ENCODE data around the gene CEP128. TPM values are rescaled to one million over a fixed set of nuclear protein-coding genes. Genes with fewer than 3 reads are reported as not detected.

Gene CEP128
- total RNA-seq, 2 experiments from 2014 or later: 71.9 to 137 TPM

DNA sequence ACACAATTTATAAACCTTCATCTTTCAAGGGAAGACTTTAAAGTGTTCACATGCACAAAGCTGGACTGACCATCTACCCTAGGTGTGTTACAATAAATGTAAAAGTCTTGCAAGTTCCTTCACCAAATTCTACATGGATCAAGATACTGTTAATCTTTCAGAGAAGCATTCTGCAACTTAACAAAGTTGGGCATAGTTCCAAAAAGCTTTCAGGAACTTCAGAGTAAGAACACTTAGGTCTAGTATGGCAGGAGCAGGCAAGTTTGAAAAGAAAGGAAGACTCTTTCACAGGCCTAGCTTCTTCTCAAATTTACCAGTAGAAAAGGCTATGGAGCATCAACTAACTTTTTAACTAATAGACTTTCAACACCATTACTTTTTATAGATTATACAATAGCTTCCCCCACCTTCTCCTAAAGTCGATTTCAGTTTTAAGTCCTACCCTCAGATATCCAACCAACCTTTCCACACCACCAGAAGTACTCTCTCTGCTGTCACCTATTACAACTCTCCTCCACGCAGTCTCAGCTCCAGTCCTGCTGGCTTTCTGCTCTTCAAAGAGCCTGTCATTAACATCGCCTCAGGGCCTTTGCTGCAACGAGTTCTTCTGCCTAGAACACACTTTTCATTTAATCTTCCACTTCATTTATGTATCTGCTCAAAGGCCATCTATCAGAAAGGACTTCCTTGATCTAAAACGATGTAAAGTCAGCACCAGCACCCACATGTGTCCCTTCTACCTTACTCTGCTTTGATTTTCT, 333.9 kb downstream of the CEP128 start:
- H4K20me1 ChIP-seq (ENCODE audit: insufficient read depth, low read length): no peaks in the 10 kb centered on the region
- H3K4me2 ChIP-seq (ENCODE audit: low read length): no peak overlapping the region
- no peak for TF ChIP-seq EZH2phosphoT487 (IDR thresholded peaks at IDR 0.05; ENCODE audit: borderline replicate concordance, low read depth, low read length)
- TF ChIP-seq, protein P1, sequence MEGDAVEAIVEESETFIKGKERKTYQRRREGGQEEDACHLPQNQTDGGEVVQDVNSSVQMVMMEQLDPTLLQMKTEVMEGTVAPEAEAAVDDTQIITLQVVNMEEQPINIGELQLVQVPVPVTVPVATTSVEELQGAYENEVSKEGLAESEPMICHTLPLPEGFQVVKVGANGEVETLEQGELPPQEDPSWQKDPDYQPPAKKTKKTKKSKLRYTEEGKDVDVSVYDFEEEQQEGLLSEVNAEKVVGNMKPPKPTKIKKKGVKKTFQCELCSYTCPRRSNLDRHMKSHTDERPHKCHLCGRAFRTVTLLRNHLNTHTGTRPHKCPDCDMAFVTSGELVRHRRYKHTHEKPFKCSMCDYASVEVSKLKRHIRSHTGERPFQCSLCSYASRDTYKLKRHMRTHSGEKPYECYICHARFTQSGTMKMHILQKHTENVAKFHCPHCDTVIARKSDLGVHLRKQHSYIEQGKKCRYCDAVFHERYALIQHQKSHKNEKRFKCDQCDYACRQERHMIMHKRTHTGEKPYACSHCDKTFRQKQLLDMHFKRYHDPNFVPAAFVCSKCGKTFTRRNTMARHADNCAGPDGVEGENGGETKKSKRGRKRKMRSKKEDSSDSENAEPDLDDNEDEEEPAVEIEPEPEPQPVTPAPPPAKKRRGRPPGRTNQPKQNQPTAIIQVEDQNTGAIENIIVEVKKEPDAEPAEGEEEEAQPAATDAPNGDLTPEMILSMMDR (conservative IDR thresholded peaks at IDR 0.05; ENCODE audit: low read length): no peak
- no peaks in the 10 kb centered on the region for H3K4me1 ChIP-seq (ENCODE audit: insufficient read depth, low read length, poor library complexity, severe bottlenecking)
- H3K4me3 ChIP-seq (ENCODE audit: low read depth, low read length, poor library complexity, severe bottlenecking): no peak overlapping the region
- BruUV-seq (replicated peaks): no TSS peak
- POLR2A ChIA-PET: interaction anchor here (1.1 kb wide), 1 partner anchor 10 kb away, joined by 4 read pairs; no protein-coding TSS in a partner anchor
- intact Hi-C loops (cut with micrococcal nuclease; ENCODE audit: unreplicated experiment): no loop called here
- H3K36me3 ChIP-seq (ENCODE audit: insufficient read depth, low read length): no peaks in the 10 kb centered on the region
- H3K9me3 ChIP-seq (ENCODE audit: low read length): no peaks in the 10 kb centered on the region
- H3K27ac ChIP-seq (ENCODE audit: low read depth, low read length, poor library complexity, severe bottlenecking): no peak overlapping the region
- H3K79me2 ChIP-seq (ENCODE audit: insufficient read depth, low read depth, low read length): no peaks in the 10 kb centered on the region
- CTCF ChIA-PET (ENCODE audit: unreplicated experiment): no interaction called here
- H3K9me2 ChIP-seq (ENCODE audit: insufficient read depth, low read length): no peaks in the 10 kb centered on the region
- DNase-seq (ENCODE audit: low spot score): no peak
- H2AFZ ChIP-seq (ENCODE audit: low read length): no peak overlapping the region

DNA sequence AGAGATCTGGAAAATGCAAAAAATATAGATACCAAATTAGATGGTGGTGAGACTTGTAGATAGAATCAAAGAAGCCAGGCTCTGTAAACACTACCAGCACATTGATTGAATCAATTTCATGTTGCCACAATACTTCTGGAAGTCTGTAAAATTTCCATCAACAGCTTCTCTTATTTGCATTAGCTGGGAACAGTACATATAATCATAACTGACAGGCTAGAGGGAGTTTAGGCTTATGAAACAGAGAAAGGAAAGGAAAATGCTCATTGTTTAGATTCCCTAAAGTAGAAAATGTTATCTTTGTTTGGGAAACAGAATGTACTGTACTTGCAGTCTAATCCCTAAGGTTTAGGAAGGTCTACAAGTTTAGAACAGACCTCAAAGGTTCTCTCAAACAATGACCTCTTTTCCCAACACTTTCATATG, 335.2 kb downstream of the CEP128 start:
- H3K4me1 ChIP-seq (ENCODE audit: insufficient read depth, low read length, poor library complexity, severe bottlenecking): no peaks in the 10 kb centered on the region
- no peaks in the 10 kb centered on the region for H4K20me1 ChIP-seq (ENCODE audit: insufficient read depth, low read length)
- ChIA-PET POLR2A (interaction anchor here (0.6 kb wide), 1 partner anchor 9 kb away, joined by 5 read pairs; no protein-coding TSS in a partner anchor), CTCF (ENCODE audit: unreplicated experiment) (no interaction called here)
- DNase-seq (ENCODE audit: low spot score): no peak
- no peaks in the 10 kb centered on the region for H3K9me2 ChIP-seq (ENCODE audit: insufficient read depth, low read length)
- no peak overlapping the region for H2AFZ ChIP-seq (ENCODE audit: low read length)
- no TSS peak for BruUV-seq (replicated peaks)
- H3K4me2 ChIP-seq (ENCODE audit: low read length): no peak overlapping the region
- H3K36me3 ChIP-seq (ENCODE audit: insufficient read depth, low read length): no peaks in the 10 kb centered on the region
- no peak overlapping the region for H3K27ac ChIP-seq (ENCODE audit: low read depth, low read length, poor library complexity, severe bottlenecking)
- H3K79me2 ChIP-seq (ENCODE audit: insufficient read depth, low read depth, low read length): no peaks in the 10 kb centered on the region
- TF ChIP-seq, protein P1 (conservative IDR thresholded peaks at IDR 0.05; ENCODE audit: low read length): no peak
- TF ChIP-seq EZH2phosphoT487 (IDR thresholded peaks at IDR 0.05; ENCODE audit: borderline replicate concordance, low read depth, low read length): no peak
- H3K4me3 ChIP-seq (ENCODE audit: low read depth, low read length, poor library complexity, severe bottlenecking): no peak overlapping the region
- H3K9me3 ChIP-seq (ENCODE audit: low read length): no peaks in the 10 kb centered on the region
- intact Hi-C loops (cut with micrococcal nuclease; ENCODE audit: unreplicated experiment): no loop called here

DNA sequence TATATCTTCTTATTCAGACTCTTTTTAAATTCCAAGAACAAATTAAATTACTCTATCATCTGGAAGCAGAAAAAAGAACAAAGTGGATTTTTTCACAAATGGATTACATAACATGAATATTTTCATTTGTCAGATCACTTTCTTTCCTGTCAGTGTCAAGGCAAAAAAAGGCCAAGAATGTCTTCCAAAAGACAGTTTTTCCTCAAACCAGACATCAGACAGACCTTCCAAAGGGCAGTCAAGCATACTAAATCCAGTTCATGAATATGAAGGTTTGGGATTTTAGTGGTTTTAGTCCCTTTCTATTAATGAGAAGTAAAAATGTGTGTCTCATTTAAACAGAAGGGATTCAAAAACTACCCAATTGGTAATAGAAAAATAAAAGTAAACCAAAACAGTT, 336.0 kb downstream of the CEP128 start:
- Histone ChIP-seq H3K4me3 (ENCODE audit: low read depth, low read length, poor library complexity, severe bottlenecking) (no peak overlapping the region), H3K9me2 (ENCODE audit: insufficient read depth, low read length) (no peaks in the 10 kb centered on the region), H3K4me1 (ENCODE audit: insufficient read depth, low read length, poor library complexity, severe bottlenecking) (no peaks in the 10 kb centered on the region), H4K20me1 (ENCODE audit: insufficient read depth, low read length) (no peaks in the 10 kb centered on the region), H2AFZ (ENCODE audit: low read length) (no peak overlapping the region), H3K9me3 (ENCODE audit: low read length) (no peaks in the 10 kb centered on the region), H3K27ac (ENCODE audit: low read depth, low read length, poor library complexity, severe bottlenecking) (no peak overlapping the region), H3K79me2 (ENCODE audit: insufficient read depth, low read depth, low read length) (no peaks in the 10 kb centered on the region), H3K4me2 (ENCODE audit: low read length) (no peak overlapping the region), H3K36me3 (ENCODE audit: insufficient read depth, low read length) (no peaks in the 10 kb centered on the region)
- TF ChIP-seq, protein P1 (conservative IDR thresholded peaks at IDR 0.05; ENCODE audit: low read length): no peak
- TF ChIP-seq EZH2phosphoT487 (IDR thresholded peaks at IDR 0.05; ENCODE audit: borderline replicate concordance, low read depth, low read length): no peak
- ChIA-PET CTCF (ENCODE audit: unreplicated experiment) (no interaction called here), POLR2A (no interaction called here)
- intact Hi-C loops (cut with micrococcal nuclease; ENCODE audit: unreplicated experiment): no loop called here
- no TSS peak for BruUV-seq (replicated peaks)
- DNase-seq (ENCODE audit: low spot score): no peak

All from OCI-LY7 (cell line).